Fibroblast of lung (primary cell): ENCODE measurements around the gene ARFGAP1. TPM values are rescaled to one million over a fixed set of nuclear protein-coding genes. Genes with fewer than 3 reads are reported as not detected.

Experiments
- DNase-seq, 2 donors: peaks; one replicate each; pipeline versions ENCODE4 v3.0.0 to v3.0.0-alpha.2; 2010; ENCODE audit warnings: low read depth in 2 of 2
- H2AFZ ChIP-seq: 2 replicates; pipeline ENCODE4 v1.5.1; 2012; ENCODE audit warnings: low read length, control low read depth, inconsistent platforms
- H3K27ac ChIP-seq: 2 replicates; pipeline ENCODE4 v1.5.1; 2011; ENCODE audit warnings: low read length, control low read depth; ENCODE audit not compliant: insufficient read depth
- H3K27me3 ChIP-seq: 2 replicates; pipeline ENCODE4 v1.5.1; 2011; ENCODE audit warnings: mild to moderate bottlenecking, low read length; ENCODE audit not compliant: control insufficient read depth, insufficient read depth
- H3K36me3 ChIP-seq: 2 replicates; pipeline ENCODE4 v1.5.1; 2011; ENCODE audit warnings: low read length; ENCODE audit not compliant: control insufficient read depth, insufficient read depth
- H3K4me1 ChIP-seq: 2 replicates; pipeline ENCODE4 v1.5.1; 2011; ENCODE audit warnings: low read length; ENCODE audit not compliant: control insufficient read depth, insufficient read depth; ENCODE audit errors: extremely low read depth
- H3K4me2 ChIP-seq: 2 replicates; pipeline ENCODE4 v1.5.1; 2011; ENCODE audit warnings: low read length, control low read depth; ENCODE audit not compliant: insufficient read depth; ENCODE audit errors: extremely low read depth
- H3K4me3 ChIP-seq, 4 experiments: fragments of 200-600 bp in 1 of 4; sonication (generic) in 1 of 4; replicated peaks in 1 of 4; 2 replicates each; pipeline ENCODE4 v1.5.1; 2011 to 2016; ENCODE audit warnings: low read length in 4 of 4, low read depth in 3 of 4, mild to moderate bottlenecking in 3 of 4, control low read depth in 2 of 4, inconsistent platforms in 1 of 4, mixed read lengths in 1 of 4; ENCODE audit not compliant: insufficient read depth in 1 of 4; ENCODE audit errors: control extremely low read depth in 1 of 4
- H3K79me2 ChIP-seq: 2 replicates; pipeline ENCODE4 v1.5.1; 2012; ENCODE audit warnings: mild to moderate bottlenecking, low read length, inconsistent platforms; ENCODE audit not compliant: control insufficient read depth, insufficient read depth
- H3K9ac ChIP-seq: 2 replicates; pipeline ENCODE4 v1.5.1; 2011; ENCODE audit warnings: mild to moderate bottlenecking, low read length, control low read depth; ENCODE audit not compliant: insufficient read depth
- H3K9me3 ChIP-seq: 2 replicates; pipeline ENCODE4 v1.5.1; 2012; ENCODE audit warnings: low read depth, low read length; ENCODE audit not compliant: control insufficient read depth, insufficient read depth
- H4K20me1 ChIP-seq: 2 replicates; pipeline ENCODE4 v1.5.1; 2011; ENCODE audit warnings: low read length; ENCODE audit not compliant: control insufficient read depth, insufficient read depth; ENCODE audit errors: extremely low read depth
- EZH2 ChIP-seq: IDR thresholded peaks from 2 replicates; pipeline ENCODE4 v1.5.1; 2012; ENCODE audit warnings: low read length, control low read depth, mild to moderate bottlenecking; ENCODE audit errors: missing control alignments
- polyA plus RNA-seq, 2 donors: library from polyadenylated mRNA; depleted of rRNA in 1 of 2; stranded (reverse) in 1 of 2; unstranded in 1 of 2; fragments of >200 nt; gene quantifications; 2 replicates each; pipeline ENCODE4 v1.2.1, GENCODE V29; 2011 to 2012; ENCODE audit warnings: missing spikeins in 1 of 2
- total RNA-seq: library from RNA; depleted of rRNA; stranded (reverse); fragments of >200 nt; gene quantifications from 2 replicates; pipeline ENCODE4 v1.2.1, GENCODE V29; 2014
- TF ChIP-seq, protein P1 (sequence below), 2 donors: IDR thresholded peaks in 1 of 2; conservative IDR thresholded peaks in 1 of 2; 1 replicate in 1 of 2; 2 replicates in 1 of 2; pipeline ENCODE4 v1.5.1; 2011 to 2012; ENCODE audit warnings: low read length in 2 of 2, control low read depth in 1 of 2, inconsistent platforms in 1 of 2, low read depth in 1 of 2, mild to moderate bottlenecking in 1 of 2

ARFGAP1 gene
- total and polyA plus RNA-seq, 2 donors (not counting 1 experiment from before 2014, with no cell fraction given) = 37.6 to 42.9 TPM

GRCh38 chr20:63319164-63320040, 46.8 kb downstream of the ARFGAP1 start:
- DNase-seq = no peak
- no peaks in the 10 kb centered on the region for H4K20me1 ChIP-seq
- TF ChIP-seq, protein P1, sequence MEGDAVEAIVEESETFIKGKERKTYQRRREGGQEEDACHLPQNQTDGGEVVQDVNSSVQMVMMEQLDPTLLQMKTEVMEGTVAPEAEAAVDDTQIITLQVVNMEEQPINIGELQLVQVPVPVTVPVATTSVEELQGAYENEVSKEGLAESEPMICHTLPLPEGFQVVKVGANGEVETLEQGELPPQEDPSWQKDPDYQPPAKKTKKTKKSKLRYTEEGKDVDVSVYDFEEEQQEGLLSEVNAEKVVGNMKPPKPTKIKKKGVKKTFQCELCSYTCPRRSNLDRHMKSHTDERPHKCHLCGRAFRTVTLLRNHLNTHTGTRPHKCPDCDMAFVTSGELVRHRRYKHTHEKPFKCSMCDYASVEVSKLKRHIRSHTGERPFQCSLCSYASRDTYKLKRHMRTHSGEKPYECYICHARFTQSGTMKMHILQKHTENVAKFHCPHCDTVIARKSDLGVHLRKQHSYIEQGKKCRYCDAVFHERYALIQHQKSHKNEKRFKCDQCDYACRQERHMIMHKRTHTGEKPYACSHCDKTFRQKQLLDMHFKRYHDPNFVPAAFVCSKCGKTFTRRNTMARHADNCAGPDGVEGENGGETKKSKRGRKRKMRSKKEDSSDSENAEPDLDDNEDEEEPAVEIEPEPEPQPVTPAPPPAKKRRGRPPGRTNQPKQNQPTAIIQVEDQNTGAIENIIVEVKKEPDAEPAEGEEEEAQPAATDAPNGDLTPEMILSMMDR (conservative IDR thresholded peaks at IDR 0.05 in 1 of 2, IDR thresholded peaks at IDR 0.05 in 1 of 2; ENCODE audit: low read depth in 1 of 2, low read length in 2 of 2) = no peak
- TF ChIP-seq EZH2 = no peak
- H3K36me3 ChIP-seq = no peaks in the 10 kb centered on the region
- H3K4me3 ChIP-seq = no peak overlapping the region
- H3K4me2 ChIP-seq = no peak overlapping the region
- H2AFZ ChIP-seq = no peak overlapping the region
- no peaks in the 10 kb centered on the region for H3K4me1 ChIP-seq
- no peaks in the 10 kb centered on the region for H3K79me2 ChIP-seq
- H3K9ac ChIP-seq = no peak overlapping the region
- H3K9me3 ChIP-seq = no peaks in the 10 kb centered on the region
- H3K27me3 ChIP-seq = peaks cover 7% of the 10 kb centered on the region
- H3K27ac ChIP-seq = no peak overlapping the region

- H3K4me2 ChIP-seq = no peak overlapping the region
- H3K4me1 ChIP-seq = no peaks in the 10 kb centered on the region
- no peak overlapping the region for H2AFZ ChIP-seq
- H3K27me3 ChIP-seq = peaks cover 7% of the 10 kb centered on the region
- no peaks in the 10 kb centered on the region for H3K79me2 ChIP-seq
- no peak for DNase-seq
- H3K27ac ChIP-seq = no peak overlapping the region
- TF ChIP-seq, protein P1 (conservative IDR thresholded peaks at IDR 0.05 in 1 of 2, IDR thresholded peaks at IDR 0.05 in 1 of 2; ENCODE audit: low read depth in 1 of 2, low read length in 2 of 2) = no peak
- H3K9ac ChIP-seq = no peak overlapping the region
- H3K4me3 ChIP-seq = no peak overlapping the region
- no peaks in the 10 kb centered on the region for H3K36me3 ChIP-seq
- no peaks in the 10 kb centered on the region for H3K9me3 ChIP-seq
- H4K20me1 ChIP-seq = no peaks in the 10 kb centered on the region
These were observed 47.5 kb downstream of the ARFGAP1 start for GRCh38 chr20:63320041-63320511.

GRCh38 chr20:63320616-63321147, 48.1 kb downstream of the ARFGAP1 start:
- H3K4me3 ChIP-seq = no peak overlapping the region
- TF ChIP-seq, protein P1 (conservative IDR thresholded peaks at IDR 0.05 in 1 of 2, IDR thresholded peaks at IDR 0.05 in 1 of 2; ENCODE audit: low read depth in 1 of 2, low read length in 2 of 2) = no peak
- TF ChIP-seq EZH2 = no peak
- H3K9me3 ChIP-seq = no peaks in the 10 kb centered on the region
- no peak overlapping the region for H3K4me2 ChIP-seq
- H3K27me3 ChIP-seq = peaks cover 7% of the 10 kb centered on the region
- H3K27ac ChIP-seq = no peak overlapping the region
- H3K9ac ChIP-seq = no peak overlapping the region
- H3K36me3 ChIP-seq = no peaks in the 10 kb centered on the region
- no peak overlapping the region for H2AFZ ChIP-seq
- H3K79me2 ChIP-seq = no peaks in the 10 kb centered on the region
- no peaks in the 10 kb centered on the region for H3K4me1 ChIP-seq
- DNase-seq = no peak
- no peaks in the 10 kb centered on the region for H4K20me1 ChIP-seq
